HUDEP-2 (cell line): ENCODE results near the gene CSNK2A1.

ENCODE experiments used
- DNase-seq, 76 experiments: peaks; one replicate each; lab custom pipeline; 2025; ENCODE audit not compliant: unreplicated experiment in 76 of 76; lab: John Stamatoyannopoulos, UW

CSNK2A1 gene

DNA sequence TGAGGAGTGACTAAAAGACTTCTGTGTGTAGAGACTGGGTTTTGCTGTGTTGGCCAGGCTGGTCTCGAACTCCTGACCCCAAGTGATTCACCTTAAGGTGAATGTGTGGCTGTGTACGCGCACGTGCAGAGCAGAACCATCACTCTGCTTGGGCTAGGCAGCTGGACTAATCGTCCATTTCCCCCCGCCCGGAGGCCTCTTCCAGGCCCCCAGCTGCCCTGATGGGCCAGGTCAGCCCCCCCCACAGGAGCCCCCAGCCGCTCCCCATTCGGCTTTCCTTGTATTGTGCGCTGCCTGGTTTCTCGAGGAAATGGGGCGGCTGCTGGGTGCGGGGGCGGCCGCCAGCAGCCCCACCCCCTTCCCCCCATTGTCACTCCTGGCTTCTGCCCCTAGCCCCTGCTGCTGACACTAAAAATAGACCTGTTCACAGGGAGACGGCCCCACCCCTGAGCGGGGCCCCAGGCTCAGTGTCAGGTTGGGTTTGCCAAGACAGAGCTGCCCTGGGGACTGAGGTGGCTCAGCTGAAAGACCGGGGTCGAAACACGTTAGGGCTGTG is 24.6 kb upstream of the CSNK2A1 start:
- no peak for DNase-seq

DNA sequence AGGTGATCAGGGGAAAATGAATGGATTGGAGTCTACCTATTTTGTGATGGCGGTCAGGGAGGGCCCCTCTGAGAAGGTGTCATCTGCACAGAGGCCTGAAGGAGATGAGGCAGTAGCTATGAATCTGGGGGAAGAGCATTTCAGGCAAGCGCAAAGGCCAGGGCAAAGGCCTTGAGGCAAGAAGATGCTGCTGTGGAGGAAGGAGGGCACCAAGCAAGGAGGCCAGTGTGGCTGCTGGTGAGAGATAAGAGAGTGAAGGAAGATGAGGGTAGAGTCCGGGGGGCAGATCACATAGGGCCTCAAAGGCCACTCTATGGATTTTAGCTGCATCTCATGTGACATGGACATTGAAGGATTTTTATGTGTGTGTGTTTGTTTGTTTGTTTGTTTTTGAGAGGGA is 20.6 kb upstream of the CSNK2A1 start:
- DNase-seq, result no peak

GRCh38 chr20:563187-563586 is 19.6 kb upstream of the CSNK2A1 start:
- no peak for DNase-seq

- no peak for DNase-seq
These were observed 18.8 kb upstream of the CSNK2A1 start for GRCh38 chr20:562232-562897.

DNA sequence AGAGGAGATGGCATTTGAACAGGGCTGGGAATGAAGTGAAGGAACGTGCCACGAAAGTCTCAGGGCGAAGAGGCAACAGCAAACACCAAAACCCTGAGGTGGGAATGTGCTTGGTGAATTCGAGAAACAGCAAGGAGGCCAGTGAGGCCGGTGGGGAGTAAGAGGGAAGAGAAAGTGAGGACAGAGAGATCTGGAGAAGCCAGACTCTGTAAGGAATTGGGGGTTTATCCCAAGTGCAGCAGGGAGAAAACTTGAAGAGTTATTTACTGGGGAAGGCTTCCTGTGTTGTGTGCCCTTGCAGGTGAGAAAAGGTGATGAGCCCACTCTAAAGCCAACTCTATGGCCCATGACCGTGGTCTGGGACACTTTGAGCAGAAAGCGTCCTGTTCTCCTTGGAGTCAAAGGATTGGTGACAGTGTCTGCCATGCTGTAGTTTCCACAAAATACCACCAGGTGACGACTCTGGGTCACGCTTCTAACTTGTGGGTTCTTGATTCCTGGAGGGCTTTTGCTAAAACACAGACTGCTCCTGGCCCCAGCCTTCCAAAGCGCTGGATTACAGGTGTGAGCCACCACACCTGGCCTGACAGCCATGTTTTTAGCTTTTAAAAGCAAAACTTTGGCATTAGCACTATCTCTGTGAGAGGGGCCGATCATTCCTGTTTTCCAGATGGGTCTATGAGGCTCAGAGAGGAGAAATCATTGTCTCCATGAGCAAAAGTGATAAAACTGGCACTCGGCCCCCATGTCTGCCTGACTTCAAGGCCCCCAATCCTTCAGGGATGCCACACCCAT is 18.0 kb upstream of the CSNK2A1 start:
- DNase-seq, result peak in 56 of 76 experiments; percentile 2 to 75 (median 34)

GRCh38 chr20:560680-561079 is 17.1 kb upstream of the CSNK2A1 start:
- DNase-seq, result no peak

DNA sequence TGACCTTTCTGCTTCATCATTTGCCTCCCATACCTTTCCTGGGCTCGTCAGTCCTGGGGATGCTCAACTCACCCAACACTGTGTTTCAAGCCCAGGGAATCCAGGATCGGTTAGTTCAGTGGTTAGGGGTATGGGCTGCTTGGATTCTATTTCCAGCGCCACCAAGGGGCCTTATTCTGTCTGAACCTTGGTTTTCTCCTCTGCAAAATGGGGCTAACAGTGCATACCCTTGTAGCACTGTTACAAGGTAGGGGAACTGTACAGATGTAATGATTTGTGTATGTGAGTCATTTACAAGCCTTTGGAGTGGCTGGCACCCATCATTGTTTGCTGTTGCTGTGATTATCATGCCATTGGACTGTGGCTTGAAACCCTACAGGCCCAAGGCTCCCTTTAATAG is 14.5 kb upstream of the CSNK2A1 start:
- no peak for DNase-seq

DNA sequence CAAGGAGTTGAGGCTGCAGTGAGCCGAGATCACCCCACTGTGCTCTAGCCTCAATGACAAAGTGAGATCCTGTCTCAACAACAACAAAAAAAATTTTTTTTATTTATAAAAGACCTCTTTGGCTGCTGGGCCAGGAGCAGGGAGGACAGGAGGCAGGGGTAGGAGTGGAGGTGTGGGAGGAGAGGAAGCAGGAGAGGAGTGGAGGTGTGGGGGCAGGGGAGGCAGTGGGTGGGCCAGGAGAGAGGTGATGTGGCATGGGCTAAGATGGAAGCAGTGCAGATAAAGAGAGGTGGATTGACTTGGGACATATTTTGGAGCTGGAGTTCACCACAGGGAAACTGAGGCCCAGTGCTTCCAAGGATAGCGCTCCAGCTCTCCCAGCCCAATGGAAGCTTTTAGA is 13.4 kb upstream of the CSNK2A1 start:
- no peak for DNase-seq

- peak in 72 of 76 experiments; percentile 13 to 80 (median 58) for DNase-seq
These were observed 12.4 kb upstream of the CSNK2A1 start for GRCh38 chr20:555976-556385.

DNA sequence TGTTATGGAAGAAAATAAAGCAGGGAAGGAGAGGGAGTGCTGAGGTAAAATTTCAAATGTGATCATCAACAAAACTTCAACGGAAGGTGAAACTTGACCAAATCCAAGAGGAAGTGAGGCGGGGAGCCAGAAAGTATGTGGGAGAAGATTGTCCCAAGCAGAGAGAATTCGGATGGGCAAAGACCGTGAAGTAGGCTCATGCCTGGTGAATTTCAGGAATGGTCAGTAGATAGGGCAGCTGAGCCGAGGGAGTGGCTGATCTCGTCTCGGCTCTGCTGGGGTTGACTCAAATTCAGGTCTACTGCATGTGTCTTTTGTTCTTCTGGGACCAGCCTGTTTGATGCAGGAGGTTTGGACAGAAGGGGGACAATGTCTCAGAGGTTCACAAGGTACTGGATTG is 7.0 kb upstream of the CSNK2A1 start:
- DNase-seq, result no peak

DNA sequence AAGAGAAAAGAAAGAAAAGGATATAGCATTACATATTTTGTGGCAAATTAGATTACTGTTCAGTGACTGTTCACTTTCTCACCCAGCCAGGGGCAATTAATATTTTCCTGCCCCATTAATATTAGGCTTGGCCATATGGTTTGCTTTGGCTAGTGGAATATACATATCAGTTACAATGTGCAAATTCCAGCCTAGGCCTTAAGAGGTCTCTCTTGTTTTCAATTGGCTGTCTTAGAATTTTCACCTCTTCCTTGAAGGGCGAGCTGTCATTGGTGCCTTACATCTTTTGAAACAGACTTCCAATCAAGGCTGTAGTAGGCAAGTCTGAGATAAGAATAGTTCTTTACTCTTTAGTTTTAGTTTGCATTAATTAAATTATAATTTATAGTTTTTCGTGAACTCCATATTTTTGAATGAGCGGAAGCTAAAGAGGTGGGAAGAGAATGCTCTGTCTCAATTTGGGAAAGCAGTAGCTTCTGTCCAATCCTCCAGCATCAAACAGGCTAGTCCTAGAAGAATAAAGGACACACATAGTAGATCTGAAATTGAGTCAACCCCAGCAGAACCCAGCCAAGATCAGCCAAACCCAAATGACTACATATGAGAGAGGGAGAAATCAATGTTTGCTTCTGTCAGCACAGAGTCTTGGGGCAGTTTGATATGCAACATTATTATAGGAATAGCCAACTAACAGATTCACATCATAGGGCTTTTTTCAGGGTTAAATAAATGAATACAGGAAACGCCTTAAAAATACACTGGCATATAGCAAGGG is 6.3 kb upstream of the CSNK2A1 start:
- no peak for DNase-seq

DNA sequence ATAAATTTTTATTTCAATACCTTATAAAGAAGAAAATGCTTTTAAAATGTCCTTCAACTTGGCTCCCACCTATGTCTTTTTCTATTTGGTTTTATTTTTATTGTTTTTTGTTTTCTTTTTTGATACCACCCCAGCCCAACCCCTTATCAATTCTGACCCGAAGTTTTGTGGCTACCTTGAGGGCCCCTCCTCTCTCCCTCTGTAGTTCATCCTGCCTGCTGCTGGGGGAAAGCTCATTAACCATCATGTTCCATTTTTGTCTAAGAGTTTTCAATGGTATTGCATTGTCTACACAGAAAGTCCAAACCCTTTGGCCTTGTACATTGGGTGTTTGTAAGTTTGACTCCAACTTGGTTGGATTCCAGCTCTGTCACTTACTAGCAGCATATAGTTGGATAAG is 5.3 kb upstream of the CSNK2A1 start:
- no peak for DNase-seq

DNA sequence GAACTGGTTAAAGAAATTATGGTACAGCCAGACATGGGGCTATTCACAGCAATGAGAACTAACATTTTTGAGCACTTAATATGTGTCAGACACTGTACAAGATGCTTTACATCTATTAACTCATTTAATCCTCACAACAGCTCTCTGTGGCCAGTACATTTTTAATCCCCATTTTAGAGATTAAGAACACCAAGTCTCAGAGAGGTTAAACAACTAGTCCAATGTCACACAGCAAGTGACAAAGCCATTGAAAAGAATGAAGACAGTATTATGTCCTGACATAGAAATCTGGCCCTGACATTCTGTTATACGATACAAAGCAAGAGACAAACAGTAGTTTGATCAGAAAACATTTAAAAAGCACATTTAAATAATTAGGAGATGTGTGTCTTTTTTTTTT is 3.8 kb upstream of the CSNK2A1 start:
- no peak for DNase-seq

DNA sequence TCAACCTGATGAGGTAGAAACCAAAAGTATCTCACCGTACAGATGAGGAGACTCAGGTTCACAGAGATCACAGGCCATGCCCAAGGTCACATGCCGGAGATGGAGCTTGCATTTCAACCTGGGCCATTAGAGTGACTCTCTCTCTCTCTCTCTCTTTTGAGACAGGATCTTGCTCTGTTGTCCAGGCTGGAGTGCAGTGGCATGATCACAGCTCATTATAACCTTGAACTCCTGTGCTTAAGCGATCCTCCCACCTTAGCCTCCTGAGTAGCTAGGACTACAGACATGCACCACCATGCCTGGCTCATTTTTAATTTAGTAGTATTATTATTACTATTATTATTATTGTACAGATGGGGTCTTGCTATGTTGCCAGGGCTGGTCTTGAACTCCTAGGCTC is 2.8 kb upstream of the CSNK2A1 start:
- no peak for DNase-seq

GRCh38 chr20:544153-544725 is 649 bp upstream of the CSNK2A1 start:
- no peak for DNase-seq

- DNase-seq, result peak in 13 of 76 experiments; percentile 10 to 36 (median 24)
These were observed 717 bp downstream of the CSNK2A1 start for GRCh38 chr20:542777-543368.

DNA sequence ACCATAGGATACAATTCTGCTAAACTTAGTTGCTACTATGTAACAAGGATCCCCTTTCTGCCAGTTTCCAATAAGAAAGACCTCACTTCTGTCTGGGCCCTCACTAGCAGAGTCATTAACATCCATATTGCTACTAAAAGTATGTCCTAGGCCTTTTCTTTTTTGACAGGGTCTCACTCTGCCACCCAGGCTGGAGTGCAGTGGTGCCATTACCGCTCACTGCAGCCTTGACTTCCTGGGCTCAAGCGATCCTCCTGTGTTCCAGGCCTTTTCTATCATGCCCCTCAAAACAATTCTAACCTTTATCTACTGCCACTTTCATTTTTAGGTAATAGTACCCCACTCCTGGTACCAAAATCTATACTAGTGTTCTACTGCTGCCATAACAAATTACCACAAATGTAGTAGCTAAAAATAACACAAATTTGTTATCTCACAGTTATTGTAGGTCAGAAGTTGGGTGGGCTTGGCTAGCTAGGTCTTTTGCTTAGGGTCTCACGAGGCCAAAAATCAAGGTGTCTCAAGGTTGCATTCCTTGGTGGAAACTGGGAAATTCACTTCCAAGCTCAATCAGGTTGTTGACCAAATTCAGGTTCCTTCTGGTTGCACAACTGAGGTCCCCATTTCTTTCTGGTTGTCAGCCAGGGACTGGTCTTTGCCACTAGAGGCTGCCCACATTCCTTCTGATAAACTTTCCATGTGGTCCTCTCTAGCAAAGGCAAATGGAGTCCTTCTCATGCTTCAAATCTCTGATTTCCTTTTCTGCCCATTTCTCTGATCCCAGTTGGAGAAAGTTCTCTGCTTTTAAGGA is 3.0 kb downstream of the CSNK2A1 start:
- DNase-seq, result peak in 1 of 76 experiments; percentile 17

DNA sequence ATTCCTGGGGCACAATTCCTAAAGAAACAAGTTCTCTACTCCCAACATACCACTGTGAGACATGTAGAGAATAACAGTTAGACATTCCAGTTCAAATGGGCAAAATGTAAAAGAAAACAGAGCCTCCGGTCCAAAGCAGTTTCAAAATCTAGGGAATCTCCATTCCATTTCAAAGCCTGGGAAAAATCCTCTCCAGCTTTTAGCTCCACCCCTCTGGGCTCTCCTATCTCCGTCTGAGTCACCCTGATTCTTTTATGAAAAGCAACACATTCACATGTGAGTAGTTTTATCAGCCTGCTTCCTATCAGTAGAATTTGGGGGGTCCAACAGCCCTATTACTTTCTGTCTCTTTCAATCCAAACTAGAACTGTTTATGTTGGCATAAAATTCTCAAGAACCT is 3.7 kb downstream of the CSNK2A1 start:
- no peak for DNase-seq

DNA sequence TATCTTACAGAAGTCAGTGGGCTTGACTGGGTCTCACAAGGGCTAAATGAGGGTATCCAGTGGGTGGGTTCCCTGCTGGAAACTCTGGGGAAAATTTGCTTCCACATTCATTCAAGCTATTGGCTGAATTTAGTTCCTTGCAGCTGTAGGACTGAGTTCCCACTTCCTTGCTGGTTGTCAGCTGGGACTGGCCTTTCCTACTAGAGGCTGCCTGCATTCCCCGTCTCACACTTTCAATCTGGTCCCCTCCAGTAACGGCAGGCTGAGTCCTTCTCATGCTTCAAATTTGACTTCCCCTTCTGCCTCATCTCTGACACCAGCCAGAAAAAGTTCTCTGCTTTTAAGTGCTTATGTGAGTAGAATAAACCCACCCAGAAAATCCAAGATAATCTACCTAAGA is 4.4 kb downstream of the CSNK2A1 start:
- DNase-seq, result no peak

DNA sequence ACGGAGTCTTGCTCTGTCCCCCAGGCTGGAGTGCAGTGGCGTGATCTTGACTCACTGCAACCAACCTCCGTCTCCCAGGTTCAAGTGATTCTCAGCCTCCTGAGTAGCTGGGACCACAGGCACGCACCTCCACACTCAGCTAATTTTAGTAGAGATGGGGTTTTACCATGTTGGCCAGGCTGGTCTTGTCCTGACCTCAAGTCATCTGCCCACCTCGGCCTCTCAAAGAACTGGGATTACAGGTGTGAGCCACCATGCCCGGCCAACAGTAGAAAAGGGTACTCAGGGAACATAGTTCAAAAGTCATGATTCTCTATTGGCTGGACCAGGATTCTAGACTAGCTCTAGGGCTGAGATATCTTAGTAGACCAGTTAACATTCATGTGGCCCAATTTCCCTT is 5.6 kb downstream of the CSNK2A1 start:
- DNase-seq, result no peak
